Ascending aorta (tissue), 2 donors: ENCODE data around the gene MYO1A. TPM values are rescaled to one million over a fixed set of nuclear protein-coding genes. Genes with fewer than 3 reads are reported as not detected.

Experiments
- DNase-seq, 2 donors: peaks; one replicate each; pipeline ENCODE4 v3.0.0-alpha.2; 2019; ENCODE audit warnings: low spot score in 2 of 2
- H3K27ac ChIP-seq, 2 donors: fragments of 200-600 bp; sonication (generic); one replicate each; pipeline ENCODE4 v1.5.1; 2016 to 2017; ENCODE audit warnings: mild to moderate bottlenecking in 1 of 2
- H3K27me3 ChIP-seq: fragments of 200-600 bp; sonication (generic); one replicate; pipeline ENCODE4 v1.5.1; 2017
- H3K36me3 ChIP-seq, 2 donors: fragments of 200-600 bp; sonication (generic); one replicate each; pipeline ENCODE4 v1.5.1; 2016
- H3K4me1 ChIP-seq, 2 donors: fragments of 200-600 bp; sonication (generic); one replicate each; pipeline ENCODE4 v1.5.1; 2016 to 2017; ENCODE audit warnings: mild to moderate bottlenecking in 1 of 2
- H3K4me3 ChIP-seq, 2 donors: fragments of 200-600 bp; sonication (generic); one replicate each; pipeline ENCODE4 v1.5.1; 2016 to 2017; ENCODE audit warnings: mild to moderate bottlenecking in 1 of 2
- H3K9me3 ChIP-seq, 2 donors: fragments of 200-600 bp; sonication (generic); one replicate each; pipeline ENCODE4 v1.5.1; 2016
- CTCF ChIP-seq, 3 experiments: fragments of 200-600 bp in 2 of 3; fragments of 450-650 bp in 1 of 3; sonication (generic) in 2 of 3; IDR thresholded peaks; one replicate each; pipeline ENCODE4 v1.5.1; 2016 to 2019; ENCODE audit warnings: antibody characterized with exemption in 3 of 3, mild to moderate bottlenecking in 1 of 3, moderate library complexity in 1 of 3
- intact Hi-C: fragments of 100-400 bp; cut with DNase I; formaldehyde crosslinking; loops from one replicate; pipeline ENCODE4 v1.15.1; 2023
- total RNA-seq: library from RNA; depleted of rRNA; stranded (reverse); fragments of >200 nt; gene quantifications from one replicate; pipeline ENCODE4 v1.1.0, GENCODE V29; 2016

The MYO1A gene
- total RNA-seq, 1 donor from 2014 or later, result not detected

- intact Hi-C loops, result loop anchor here (1.0 to 5.0 kb wide), 5 partner anchors 21 to 962 kb away; partner anchors contain the start of genes DDIT3, ESYT1, LRP1 and MBD6
- Histone ChIP-seq H3K36me3 (peaks cover 18 to 29% of the 10 kb centered on the region in 2 donors), H3K9me3 (no peaks in the 10 kb centered on the region), H3K27me3 (no peaks in the 10 kb centered on the region), H3K4me3 (peak overlapping the region; percentile 95 to 96), H3K4me1 (peaks cover 31 to 57% of the 10 kb centered on the region in 2 donors), H3K27ac (peak overlapping the region; percentile 87 to 99)
- TF ChIP-seq CTCF (IDR thresholded peaks at IDR 0.05), result no peak
- peak in 1 of 2 donors; percentile 85 for DNase-seq
These were observed 39.6 kb upstream of the MYO1A start for GRCh38 chr12:57089271-57090245.

- peak within 1 kb of the TSS; percentile 95 to 96 for H3K4me3 ChIP-seq
- no peak for TF ChIP-seq CTCF (IDR thresholded peaks at IDR 0.05)
- no peaks in the 10 kb centered on the region for H3K9me3 ChIP-seq
- intact Hi-C loops, result loop anchor here (1.0 to 5.0 kb wide), 5 partner anchors 22 to 961 kb away; partner anchors contain the start of genes DDIT3, ESYT1, LRP1 and MBD6
- peak; percentile 88 to 98 for DNase-seq
- no peaks in the 10 kb centered on the region for H3K27me3 ChIP-seq
- peak within 1 kb of the TSS; percentile 99 to 100 for H3K27ac ChIP-seq
- H3K36me3 ChIP-seq, result peaks cover 18 to 26% of the 10 kb centered on the region in 2 donors
- peaks cover 26 to 49% of the 10 kb centered on the region in 2 donors for H3K4me1 ChIP-seq
These were observed 38.7 kb upstream of the MYO1A start, which contains the start of gene NAB2 for GRCh38 chr12:57088354-57089270. NAB2 (plus strand) TSS chr12:57089114; CDS start chr12:57089272, 158 bp downstream.

DNA sequence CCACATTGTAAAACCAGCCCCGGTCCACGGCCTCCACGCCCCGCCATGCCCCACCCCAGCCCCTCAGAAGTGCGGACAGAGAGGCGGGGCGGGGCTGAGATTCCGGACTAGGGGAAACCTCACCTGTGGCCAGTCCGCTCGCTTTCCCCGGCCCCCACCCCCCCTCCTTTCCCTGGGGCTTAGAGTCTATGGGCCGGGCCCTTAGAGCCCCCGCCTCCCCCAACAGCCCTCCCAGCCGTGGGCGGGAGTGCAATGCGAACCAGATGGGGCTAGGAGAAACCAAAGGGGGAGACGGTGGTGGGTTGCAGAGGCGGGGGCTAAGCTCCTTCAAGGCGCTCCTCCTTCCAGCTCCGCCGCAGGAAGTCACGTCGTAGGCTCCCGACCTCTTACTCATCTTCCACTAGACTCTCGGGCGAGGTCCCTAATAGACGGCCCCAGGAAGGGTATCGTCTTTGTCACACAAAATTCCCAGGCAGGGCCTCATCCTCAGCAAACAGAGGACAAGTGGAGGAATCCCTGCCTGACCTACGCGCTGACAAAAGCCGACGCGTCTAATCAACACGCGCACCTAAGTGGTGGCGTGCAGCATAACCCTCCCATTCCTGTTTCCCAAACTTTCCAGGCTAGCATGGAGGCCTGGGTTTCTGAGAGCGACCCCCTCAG is 37.9 kb upstream of the MYO1A start:
- peak overlapping the region; percentile 99 to 100 for H3K27ac ChIP-seq
- no peaks in the 10 kb centered on the region for H3K27me3 ChIP-seq
- no peaks in the 10 kb centered on the region for H3K9me3 ChIP-seq
- H3K4me1 ChIP-seq, result peaks cover 21 to 41% of the 10 kb centered on the region in 2 donors
- H3K4me3 ChIP-seq, result peak overlapping the region; percentile 85 to 95
- H3K36me3 ChIP-seq, result peaks cover 15 to 19% of the 10 kb centered on the region in 2 donors
- intact Hi-C loops, result loop anchor here (1.0 to 5.0 kb wide), 6 partner anchors 10 to 961 kb away; partner anchors contain the start of genes DDIT3, ESYT1, LRP1 and MBD6
- peak; percentile 68 to 96 for DNase-seq
- TF ChIP-seq CTCF (IDR thresholded peaks at IDR 0.05), result no peak

DNA sequence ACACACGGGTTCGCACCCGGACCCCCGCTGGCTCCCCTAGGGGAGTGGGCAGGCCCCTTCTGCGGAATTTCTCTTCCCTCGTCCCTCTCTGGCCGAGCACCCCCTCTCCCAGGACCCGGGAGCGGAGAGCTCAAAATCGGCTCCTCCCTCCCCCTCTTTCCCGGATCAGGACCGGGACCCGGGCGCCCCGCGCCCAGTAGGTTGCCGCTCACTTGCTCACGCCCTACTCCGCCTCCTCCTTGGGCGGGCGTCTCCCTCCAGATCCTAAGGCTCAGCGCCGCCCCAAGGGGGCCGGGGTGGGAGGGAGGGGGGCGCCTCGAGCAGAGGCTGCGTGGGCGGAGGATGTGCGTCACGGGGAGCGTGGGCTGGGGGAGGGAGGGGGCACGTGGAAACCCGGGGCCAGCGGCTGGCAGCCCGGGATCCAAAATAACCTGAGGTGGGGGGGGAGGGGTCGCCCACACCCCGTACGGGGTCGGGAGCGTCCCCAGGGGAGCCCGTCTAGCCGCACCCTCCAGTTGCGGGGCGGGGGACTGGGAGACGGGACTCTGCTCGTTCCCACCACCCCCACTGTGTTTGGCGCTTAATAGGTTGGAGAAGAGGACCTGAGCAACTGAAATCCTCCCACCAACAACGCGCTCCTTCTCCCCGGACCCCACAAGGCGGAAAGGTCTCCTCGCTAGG is 37.2 kb upstream of the MYO1A start:
- H3K27me3 ChIP-seq, result no peaks in the 10 kb centered on the region
- H3K4me3 ChIP-seq, result peak overlapping the region; percentile 85 to 95
- intact Hi-C loops, result loop anchor here (1.0 to 5.0 kb wide), 6 partner anchors 9 to 960 kb away; partner anchors contain the start of genes DDIT3, ESYT1, LRP1 and MBD6

More for the DNA sequence above, 37.2 kb upstream of the MYO1A start:
- no peak for TF ChIP-seq CTCF (IDR thresholded peaks at IDR 0.05)
- Histone ChIP-seq H3K27ac (peak overlapping the region; percentile 99 to 100), H3K36me3 (peaks cover 10 to 13% of the 10 kb centered on the region in 2 donors), H3K9me3 (no peaks in the 10 kb centered on the region), H3K4me1 (peaks cover 21 to 34% of the 10 kb centered on the region in 2 donors)
- peak; percentile 78 to 97 for DNase-seq
